ENCODE data around the gene AGPAT4.

GRCh38 chr6:161137839-161138542 lies 135.9 kb downstream of the AGPAT4 start:
- TF ChIP-seq POLR2AphosphoS5 (IDR thresholded peaks at IDR 0.05) (no peak), POLR2A (IDR thresholded peaks at IDR 0.05) (no peak), CTCF (IDR thresholded peaks at IDR 0.05) (no peak)

Measured in breast epithelium (tissue), 3 donors.